GM21526 (cell line): ENCODE results near the gene RGS3.
"Not testable (repeated sequence)": the region's sequence is repeated elsewhere in the genome, so short reads cannot be mapped to it uniquely, and the experiment has no call there.

Source experiments
- ATAC-seq: cut with Tn5 transposase; IDR thresholded peaks from one replicate; pipeline ENCODE4 v1.9.1; 2021; ENCODE audit warnings: moderate library complexity; ENCODE audit not compliant: unreplicated experiment, low FRiP score

Gene RGS3

DNA sequence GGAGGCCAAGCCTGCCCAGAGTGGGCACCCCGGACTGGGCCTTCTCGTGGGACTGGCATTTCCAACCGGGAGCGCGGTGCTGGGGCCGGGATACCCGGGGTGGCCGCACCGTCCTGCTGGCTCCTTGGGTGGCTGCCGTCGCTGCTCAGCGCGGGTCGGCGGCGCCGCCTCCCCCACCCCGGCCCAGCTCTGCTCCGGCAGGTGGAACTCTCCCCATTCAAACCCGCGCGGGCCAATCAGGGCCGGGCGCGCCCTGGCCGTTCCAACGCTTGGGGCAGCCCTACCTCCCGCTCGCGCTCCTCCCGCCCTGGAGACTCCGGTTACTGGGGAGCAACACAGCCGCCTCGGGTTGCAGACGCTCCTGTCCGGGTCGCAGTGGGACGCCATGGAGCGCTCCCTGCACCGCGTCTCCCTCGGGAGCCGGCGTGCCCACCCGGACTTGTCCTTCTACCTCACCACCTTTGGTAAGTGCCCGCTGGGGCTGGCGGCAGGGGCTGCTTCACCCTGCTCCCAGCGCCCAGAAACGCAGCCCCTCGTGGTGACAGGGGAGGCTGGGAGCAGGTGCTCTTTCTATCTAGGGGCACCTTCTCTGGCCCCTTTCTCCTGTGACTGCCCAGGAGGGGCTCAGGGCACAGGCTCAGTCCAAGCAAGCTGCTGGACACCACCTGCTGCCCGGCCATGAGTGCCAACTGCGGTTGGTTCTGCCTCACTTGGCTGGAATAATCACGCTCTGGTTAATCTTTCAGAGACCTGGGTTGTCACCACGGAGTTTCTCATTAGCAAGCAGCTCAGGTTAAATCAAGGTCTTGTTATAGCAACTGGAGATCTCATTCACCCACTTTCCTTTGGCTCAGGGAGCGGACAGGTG, at the start of gene RGS3:
TSS of gene RGS3 (plus strand) at position 310 of the 868 bp plus-strand sequence. CDS start at position 386, 76 bp downstream.
- no peak for ATAC-seq

DNA sequence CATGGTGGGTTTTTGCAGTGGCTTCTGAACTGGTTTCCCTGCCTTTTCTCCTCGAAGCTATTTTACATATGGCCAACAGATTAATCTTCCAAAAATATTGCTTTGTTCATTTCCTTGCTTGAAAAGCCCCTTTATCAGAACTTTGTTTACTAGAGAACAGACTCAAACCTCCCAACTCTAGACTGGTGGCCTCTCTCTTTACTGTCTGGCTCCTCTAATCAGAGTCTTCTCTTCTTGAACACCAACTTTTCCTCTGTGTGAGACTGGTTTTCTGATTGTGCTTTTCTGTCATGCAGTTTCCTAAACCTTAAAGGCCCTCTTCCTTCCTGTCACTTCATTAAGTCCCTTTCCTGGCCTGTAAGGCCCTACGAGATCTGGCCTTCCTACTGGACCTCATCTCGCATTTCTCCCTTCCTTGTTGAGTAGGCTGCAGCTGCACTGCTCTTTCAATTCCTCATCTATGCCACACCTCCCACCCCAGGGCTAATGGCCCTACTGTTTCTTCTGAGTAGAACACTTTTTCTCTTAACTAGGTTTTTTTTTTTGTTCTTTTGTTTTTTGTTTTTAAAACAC, 47.3 kb upstream of the RGS3 start:
- ATAC-seq = peak; percentile 90

DNA sequence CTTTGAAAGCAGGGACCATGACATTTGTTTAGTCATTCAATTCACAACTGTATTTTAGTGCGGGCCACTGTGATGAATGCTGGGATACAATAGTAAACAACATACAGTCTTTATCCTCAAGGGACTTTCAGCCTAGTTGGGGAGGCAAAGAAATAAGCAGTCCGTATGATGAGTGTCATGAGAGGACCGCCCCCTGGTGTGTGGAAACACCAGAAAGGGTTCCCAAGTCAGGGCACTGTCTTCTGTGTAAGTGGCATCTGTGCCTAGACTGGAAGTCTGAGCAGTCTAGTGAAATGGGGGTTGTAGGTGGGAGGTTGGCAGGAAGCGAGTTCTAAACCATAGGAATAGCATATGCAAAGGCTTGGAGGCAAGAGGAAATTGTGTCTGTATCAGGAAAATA, 46.2 kb upstream of the RGS3 start:
- no peak for ATAC-seq

DNA sequence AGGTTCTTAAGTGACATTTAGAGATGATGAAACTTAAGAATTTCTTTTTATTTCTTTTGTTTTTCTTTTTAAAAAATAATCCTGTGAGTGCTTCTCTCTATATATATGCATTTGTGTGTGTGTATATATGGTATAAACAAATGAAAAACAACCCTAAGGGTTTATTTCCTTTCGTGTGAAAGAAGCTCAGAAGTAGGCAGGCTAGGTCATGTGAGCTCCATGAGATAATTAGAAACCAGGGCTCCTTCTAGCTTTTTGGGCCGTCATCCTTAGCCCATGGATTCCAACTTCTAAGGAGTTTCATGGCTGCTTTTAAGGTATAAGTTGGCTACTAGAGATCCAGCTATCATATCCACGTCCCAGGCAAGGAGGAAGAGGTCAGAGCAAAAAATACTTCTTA, 41.8 kb upstream of the RGS3 start:
- ATAC-seq = no peak

DNA sequence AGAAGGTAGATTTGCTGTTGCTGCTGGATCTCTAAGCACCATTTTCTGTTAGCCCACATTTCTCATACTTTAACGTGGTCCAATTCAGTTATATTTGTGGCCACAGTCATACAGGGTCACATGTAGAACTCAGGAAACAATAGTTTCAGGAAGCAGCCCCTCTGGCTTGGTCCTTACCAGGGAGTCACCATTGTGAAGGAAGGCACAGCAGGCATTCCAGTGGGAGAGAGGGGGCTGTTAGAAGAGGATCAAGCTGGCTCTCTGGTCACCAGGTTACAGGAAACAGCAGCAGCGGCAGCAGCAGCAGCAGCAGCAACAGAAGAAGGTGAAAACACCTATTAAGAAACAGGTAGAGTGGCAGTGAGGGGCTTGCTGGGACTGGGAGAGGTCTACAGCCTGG, 38.5 kb upstream of the RGS3 start:
- no peak for ATAC-seq

DNA sequence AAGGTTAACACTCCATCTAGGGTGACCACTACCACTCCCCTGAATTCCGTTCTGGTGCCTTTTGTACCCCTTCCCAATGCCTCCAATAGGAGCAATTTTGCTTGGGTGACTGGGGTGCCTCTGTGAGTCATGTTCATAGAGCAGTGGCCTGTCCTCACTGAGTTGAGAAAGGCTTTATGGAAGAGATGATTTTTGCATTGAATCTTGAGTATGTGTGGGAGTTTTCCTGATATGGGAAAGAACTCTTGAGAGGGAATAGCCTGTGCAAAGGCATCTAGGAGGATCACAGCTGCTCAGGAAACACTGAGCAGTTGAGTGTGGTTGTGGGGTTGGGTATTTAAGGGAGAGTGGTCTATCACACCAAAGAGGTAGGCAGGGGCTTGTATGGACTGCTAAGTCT, 36.8 kb upstream of the RGS3 start:
- no peak for ATAC-seq

DNA sequence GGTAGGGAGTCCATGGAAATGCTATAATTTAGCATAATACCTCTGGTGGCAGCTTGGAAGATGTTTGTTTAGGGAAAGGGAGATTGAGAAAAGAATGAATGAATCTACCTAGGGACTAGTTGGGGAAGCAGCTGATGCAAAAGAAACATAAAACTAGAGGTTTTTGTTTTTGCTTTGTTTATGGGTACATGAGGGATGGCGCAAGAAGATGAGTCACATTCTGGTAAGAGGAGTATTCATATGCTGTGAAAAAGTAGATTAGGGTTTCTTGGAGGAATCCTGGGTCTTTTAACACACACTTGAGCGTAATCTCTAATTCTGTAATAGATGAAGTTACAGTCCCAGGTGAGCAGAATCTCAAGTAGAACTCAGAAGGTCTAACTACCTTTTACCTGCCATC, 35.9 kb upstream of the RGS3 start:
- no peak for ATAC-seq

DNA sequence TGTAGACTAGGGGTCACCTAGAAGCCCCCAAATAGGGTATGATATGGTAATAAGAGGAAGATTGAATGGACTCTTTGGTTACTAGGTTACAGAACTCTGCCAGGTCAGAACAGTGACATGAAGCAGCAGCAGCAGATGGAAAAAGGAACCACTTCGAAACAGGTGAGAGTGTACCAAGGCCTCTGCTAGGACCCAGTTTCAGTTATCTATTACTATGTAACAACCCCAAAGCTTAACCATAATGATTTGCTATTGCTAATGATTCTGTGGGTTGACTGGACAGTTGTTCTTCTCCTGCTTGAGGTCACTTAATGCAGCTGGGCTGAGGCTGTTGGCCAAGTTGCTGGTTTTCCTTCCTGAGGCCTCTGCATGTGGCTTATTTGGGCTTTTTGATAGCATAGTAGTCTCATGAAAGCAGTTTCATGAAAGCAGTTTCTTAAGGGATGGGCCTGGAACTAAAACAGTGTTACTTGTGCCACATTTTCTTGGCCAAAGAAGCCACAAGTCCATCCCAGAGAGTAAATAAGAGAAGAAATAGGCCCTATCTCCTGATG, 35.4 kb upstream of the RGS3 start:
- ATAC-seq = no peak

DNA sequence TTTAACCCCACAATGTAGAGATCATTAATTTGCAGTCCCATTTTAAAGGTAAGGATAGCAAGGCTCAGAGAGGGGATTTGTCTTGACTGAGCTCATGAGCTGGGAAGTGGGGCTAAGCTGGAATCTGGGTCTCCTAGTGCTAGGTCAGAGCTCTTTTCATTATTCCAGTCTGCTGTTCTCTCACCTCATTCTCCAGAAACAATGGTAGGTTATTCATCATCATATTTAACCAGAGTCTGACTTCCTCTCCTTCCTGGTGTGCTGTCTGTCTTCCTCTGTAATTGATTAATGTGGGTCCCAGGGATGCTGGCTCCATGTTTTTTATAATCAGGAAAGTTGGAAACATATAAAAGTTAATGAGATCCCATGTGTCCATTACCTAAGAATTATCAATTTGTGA, 32.3 kb upstream of the RGS3 start:
- ATAC-seq = no peak

DNA sequence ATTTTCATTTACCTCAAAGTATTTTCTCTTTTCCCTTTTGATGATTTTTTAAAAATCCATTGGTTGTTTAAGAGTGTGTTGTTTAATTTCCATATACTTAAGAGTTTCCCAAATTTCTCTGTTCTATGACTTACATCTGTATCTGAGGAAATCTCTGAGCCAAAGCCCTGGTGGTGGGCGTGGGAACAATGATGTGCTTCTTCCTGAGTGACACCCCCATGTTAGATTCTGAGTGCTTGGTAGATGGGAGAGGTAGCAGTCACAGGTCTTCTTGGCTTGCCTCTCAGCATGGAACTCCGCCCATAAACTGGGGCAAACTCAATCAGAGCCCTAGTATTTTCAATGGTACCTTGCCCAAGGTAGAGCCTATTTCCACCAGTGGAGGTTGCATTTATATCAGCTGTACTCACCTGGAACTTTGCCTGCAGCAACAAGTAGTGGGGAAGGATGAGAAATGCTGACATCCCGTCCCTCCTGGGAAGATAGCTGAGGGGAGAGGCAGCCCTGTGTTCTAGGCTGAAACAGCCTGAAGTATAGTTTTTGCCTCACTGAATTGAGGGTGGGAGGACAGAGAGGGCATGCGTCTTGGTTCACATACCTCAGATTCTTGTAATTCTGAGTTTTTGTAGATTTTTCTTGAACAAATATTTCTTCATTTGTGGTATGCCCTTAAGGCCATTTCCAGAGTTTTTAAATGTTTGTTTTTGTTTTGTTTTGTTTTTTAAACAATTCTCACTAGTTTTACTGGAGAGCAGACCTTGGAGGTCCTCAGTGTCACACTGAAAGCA, 26.6 kb upstream of the RGS3 start:
- no peak for ATAC-seq

DNA sequence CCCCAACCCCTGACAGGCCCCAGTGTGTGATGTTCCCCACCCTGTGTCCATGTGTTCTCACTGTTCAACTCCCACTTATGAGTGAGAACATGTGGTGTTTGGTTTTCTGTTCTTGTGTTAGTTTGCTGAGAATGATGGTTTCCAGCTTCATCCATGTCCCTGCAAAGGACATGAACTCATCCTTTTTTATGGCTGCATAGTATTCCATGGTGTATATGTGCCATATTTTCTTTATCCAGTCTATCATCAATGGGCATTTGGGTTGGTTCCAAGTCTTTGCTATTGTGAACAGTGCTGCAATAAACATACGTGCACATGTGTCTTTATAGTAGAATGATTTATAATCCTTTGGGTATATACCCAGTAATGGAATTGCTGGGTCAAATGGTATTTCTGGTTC, 25.8 kb upstream of the RGS3 start:
- ATAC-seq = not testable (repeated sequence)

DNA sequence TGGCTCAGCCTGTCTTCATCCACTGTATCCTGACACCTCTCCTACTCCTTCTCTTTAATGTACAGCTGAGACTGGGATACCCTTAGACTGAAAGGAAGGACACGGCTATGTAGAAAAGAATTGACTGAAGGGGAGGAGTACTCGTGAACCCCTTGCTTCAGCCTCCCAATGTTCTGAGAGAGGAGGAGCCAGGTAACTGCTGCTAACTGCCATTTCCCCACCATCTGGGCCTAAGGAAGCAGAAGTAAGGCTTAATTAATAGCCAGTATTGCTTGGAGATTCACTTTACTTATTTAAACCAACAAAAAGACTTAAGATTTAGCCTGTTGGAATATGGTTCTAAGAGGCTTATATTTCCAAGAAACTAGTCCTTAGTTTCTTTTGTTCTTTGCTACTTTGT, 18.8 kb upstream of the RGS3 start:
- no peak for ATAC-seq

DNA sequence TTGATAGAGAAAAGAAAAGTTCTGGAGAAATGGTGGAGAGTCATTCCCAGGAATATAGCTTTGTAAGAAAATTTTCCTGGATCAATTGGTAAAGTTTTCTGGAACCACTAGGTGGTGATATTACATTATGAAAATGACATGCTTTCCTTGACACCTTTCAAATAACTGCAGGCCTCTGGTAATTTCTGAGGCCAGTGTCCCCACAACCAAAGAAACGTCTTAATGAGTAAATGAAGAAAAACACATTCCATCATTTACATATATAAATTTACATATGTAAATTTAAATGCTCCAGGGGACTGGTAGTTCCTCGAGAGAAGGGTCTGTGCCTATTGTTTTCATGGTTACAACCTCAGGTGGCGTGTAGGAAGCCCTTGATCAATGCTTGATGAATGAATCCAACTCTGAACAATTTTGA, 17.2 kb upstream of the RGS3 start:
- no peak for ATAC-seq

DNA sequence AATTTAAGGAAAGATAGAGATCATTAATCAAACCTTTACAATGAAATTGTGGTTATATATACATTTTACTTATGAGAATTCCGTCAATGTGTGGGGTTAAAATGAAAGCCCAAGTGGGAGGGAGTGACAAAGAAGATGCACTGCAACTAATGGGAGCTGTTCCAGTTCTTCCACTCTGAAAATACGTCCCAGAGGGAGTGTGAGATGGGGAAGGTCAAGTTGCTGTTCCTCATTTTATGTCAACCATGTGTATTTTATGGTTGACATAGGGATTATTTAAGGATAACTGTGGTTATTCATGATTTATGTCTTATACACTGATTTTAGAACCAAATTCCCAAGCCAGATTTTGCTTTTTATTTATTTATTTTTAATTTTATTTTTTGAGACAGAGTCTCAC, 14.2 kb upstream of the RGS3 start:
- no peak for ATAC-seq

DNA sequence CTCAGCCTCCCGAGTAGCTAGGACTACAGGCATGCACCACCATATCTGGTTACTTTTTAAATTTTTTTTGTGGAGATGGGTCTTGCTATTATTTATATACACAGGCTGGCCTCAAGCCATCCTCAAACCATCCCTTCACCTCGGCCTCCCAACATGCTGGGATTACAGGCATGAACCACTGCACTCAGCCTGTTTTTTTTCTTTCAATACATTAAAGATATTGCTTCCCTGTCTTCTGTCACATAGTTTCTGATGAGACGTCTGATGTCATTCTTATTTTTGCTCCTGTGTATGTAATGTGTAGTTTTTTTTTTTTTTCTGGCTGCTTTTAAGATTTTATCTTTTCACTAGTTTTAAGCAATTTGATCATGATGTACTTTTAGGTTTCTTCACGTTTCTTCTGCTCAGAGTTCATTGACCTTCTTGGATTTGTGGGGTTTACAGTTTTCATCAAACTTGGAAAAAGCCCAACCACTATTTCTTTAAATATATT, 11.4 kb upstream of the RGS3 start:
- ATAC-seq = no peak

DNA sequence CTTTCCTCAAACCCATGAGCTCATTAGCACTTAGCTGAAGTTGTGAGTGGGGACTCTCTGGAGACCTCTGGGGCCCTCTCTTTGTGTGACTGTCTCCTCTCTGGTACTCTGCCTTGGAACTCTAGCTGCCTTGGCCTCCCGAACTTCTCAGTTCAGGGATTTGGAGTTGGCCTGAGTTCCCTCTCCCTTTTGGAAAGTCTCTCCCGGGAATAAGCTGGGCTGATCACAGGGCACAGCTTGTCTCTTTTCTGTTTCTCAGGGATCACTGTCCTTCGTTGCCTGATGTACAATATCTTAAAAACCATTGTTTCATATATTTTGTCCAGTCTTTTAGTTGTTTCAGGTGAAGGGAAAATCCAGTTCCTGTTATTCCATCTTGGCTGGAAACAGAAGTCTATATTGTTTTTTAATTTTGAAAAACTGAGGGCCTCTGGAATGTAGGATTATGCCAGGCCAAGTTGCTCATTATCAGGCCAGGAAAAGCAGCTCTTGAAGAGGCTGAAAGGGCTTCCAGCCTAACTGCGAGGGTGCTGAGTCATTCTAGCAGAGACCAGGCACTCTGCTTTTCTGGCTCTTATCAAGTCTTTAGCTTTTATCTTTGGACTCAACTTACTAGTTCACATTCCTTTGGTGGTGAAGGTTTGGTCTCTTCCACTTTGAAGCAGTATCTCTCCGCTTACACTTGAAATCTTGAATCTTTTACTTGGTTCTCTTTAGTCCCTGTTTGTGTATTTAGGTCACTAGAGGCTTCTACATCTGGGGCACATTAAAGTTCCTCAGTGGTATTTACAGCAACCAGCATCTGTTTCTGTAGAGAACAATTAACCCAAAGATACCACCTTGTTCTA, 8.4 kb upstream of the RGS3 start:
- no peak for ATAC-seq

DNA sequence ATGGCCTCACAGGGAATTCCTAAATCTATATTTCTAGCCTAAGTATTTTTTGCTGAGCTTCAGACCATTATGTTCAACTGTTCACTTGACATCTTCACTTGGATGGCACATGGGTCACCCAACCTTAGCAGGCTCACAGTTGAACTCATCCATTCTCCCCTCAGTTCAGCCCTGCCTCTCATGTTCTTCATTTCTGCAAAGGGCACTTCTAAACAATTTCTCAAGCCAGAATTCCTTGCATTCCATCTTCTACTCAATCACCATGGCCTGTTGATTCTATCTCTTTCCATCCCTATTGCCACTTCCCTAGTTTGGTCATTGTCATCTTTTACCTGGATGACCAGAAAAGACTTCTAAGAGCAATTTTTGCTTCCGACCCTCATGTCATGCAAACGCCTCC, 7.3 kb upstream of the RGS3 start:
- no peak for ATAC-seq

DNA sequence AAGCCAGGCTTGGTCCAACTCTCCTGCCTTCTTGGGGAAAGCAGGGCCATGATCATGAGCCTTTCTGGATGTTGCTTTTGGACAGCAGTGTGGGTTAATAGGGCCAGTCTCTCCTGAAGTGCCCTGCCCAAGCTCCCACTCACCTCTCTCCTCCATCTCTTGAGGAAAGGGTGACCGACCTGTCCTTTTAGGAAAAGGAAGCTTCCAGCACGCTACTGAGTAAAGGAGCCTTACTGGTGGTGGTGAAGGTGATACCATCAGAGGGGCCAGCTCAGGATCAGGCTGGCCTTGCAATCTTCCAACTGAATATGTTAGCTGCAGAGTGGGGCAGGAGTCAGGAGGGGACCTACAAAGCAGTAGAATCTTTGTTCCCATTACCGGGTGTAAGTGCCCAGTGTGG, 2.2 kb upstream of the RGS3 start:
- no peak for ATAC-seq

DNA sequence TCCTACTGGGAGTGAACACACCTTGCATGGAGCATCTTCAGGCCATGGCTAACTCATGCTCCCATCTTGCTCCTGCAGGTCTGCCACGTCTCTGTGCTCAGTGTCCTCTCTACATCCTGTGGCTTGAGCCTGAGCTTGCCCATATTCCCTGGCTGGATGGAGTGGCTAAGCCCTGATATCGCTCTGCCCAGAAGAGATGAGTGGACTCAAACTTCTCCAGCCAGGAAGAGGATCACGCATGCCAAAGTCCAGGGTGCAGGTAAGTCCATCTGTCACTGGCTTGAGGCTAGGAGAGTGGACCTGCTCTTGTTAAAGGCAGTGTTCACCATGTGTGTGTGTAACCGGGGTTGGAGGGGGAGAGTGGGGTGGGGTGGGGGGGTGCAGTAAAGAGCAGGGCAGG, 1.6 kb upstream of the RGS3 start:
- no peak for ATAC-seq

DNA sequence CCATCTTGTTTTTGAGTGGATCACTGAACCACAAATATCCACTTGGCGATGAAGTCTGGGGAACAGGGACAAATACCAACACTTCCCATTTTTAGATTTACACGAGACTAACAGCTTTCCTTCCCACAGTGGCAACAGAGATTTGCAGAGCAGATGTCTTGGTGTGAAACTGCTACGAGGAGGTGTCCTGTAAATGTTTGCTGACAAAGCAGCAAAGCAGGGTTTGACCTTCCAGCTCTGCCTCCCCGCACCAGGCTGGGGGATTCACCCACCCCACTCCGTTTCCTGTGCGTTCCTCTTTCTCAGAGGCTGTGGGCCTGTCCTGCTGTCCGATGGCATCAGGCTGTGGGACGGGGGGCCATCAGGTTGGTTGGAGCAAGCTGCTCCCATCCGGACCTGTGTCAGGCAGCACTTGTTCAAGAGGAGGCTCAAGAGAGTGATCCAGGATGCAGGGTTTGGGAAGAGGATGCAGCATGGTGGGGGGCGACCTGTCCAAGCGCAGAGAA, 693 bp upstream of the RGS3 start:
- no peak for ATAC-seq
